Hepatocyte (in vitro differentiated cells): ENCODE data around the gene PTS.

Experiments used
- EZH2 ChIP-seq: fragments of 200-600 bp; sonication (generic); IDR thresholded peaks from 2 replicates; pipeline ENCODE4 v1.6.1; 2016; ENCODE audit warnings: antibody characterized with exemption, mild to moderate bottlenecking, borderline replicate concordance
- EZH2phosphoT487 ChIP-seq: fragments of 200-600 bp; sonication (generic); IDR thresholded peaks from one replicate; pipeline ENCODE4 v1.6.1; 2018; ENCODE audit warnings: antibody characterized with exemption, mild to moderate bottlenecking, low read depth, moderate library complexity; ENCODE audit not compliant: unreplicated experiment, severe bottlenecking
- TF ChIP-seq, protein P1 (sequence below): fragments of 200-600 bp; sonication (generic); IDR thresholded peaks from 2 replicates; pipeline ENCODE4 v1.5.1; 2016; ENCODE audit warnings: antibody characterized with exemption, mild to moderate bottlenecking; ENCODE audit not compliant: poor library complexity

DNA sequence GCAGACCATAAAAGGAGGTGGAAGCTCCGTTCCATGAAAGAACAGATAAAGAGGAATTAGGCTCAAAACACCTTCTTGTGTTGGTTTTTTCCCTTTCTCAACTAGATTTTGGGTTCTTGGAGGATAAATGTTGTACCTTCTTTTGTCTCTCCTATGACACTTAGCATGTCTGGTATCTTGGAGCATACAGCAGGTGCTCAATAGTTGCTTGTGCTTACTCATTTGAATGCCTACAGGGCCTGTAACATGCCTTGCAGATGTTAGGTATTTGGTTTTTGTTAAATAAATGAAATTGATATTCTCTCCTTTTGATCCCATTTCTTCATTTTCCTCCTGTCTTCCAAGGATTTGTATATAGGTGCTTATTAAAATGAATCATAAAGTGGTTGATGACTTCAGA is 50.8 kb downstream of the PTS start:
- TF ChIP-seq, protein P1, sequence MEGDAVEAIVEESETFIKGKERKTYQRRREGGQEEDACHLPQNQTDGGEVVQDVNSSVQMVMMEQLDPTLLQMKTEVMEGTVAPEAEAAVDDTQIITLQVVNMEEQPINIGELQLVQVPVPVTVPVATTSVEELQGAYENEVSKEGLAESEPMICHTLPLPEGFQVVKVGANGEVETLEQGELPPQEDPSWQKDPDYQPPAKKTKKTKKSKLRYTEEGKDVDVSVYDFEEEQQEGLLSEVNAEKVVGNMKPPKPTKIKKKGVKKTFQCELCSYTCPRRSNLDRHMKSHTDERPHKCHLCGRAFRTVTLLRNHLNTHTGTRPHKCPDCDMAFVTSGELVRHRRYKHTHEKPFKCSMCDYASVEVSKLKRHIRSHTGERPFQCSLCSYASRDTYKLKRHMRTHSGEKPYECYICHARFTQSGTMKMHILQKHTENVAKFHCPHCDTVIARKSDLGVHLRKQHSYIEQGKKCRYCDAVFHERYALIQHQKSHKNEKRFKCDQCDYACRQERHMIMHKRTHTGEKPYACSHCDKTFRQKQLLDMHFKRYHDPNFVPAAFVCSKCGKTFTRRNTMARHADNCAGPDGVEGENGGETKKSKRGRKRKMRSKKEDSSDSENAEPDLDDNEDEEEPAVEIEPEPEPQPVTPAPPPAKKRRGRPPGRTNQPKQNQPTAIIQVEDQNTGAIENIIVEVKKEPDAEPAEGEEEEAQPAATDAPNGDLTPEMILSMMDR = no peak
- TF ChIP-seq EZH2 (no peak), EZH2phosphoT487 (no peak)
